HUES64 (cell line): ENCODE results near the gene GSPT1.
A peak's percentile ranks its signal among the peaks of the same experiment; 100 is the strongest.

ENCODE experiments used
- H3K27ac ChIP-seq: 2 replicates; pipeline ENCODE4 v1.7.0; 2013; ENCODE audit warnings: low read depth, low read length, inconsistent platforms
- H3K27me3 ChIP-seq: 2 replicates; pipeline ENCODE4 v1.6.1; 2013; ENCODE audit warnings: mild to moderate bottlenecking, low read length; ENCODE audit not compliant: insufficient read depth
- H3K36me3 ChIP-seq: 2 replicates; pipeline ENCODE4 v1.6.1; 2013; ENCODE audit warnings: mild to moderate bottlenecking, low read length; ENCODE audit not compliant: insufficient read depth
- H3K4me1 ChIP-seq: 2 replicates; pipeline ENCODE4 v1.6.1; 2013; ENCODE audit warnings: mild to moderate bottlenecking, low read length, moderate library complexity; ENCODE audit not compliant: insufficient read depth
- H3K4me3 ChIP-seq: 2 replicates; pipeline ENCODE4 v1.5.1; 2013; ENCODE audit warnings: mild to moderate bottlenecking, low read length, moderate library complexity
- H3K9ac ChIP-seq: 2 replicates; pipeline ENCODE4 v1.6.1; 2013; ENCODE audit warnings: mild to moderate bottlenecking, low read depth, low read length
- H3K9me3 ChIP-seq: 2 replicates; pipeline ENCODE4 v1.6.1; 2013; ENCODE audit warnings: low read depth, low read length; ENCODE audit not compliant: insufficient read depth
- WGBS: fragments of 150-250, 120-280 bp; methylation state at CpG from one replicate; pipeline ENCODE4 v1.1.7; 2013; ENCODE audit warnings: missing lambda C conversion rate; 5-methylcytosine and 5-hydroxymethylcytosine counted together

GSPT1 gene

GRCh38 chr16:11880007-11880406, 35.7 kb downstream of the GSPT1 start:
- H3K36me3 ChIP-seq: peaks cover 89% of the 10 kb centered on the region
- no peaks in the 10 kb centered on the region for H3K4me1 ChIP-seq
- no peaks in the 10 kb centered on the region for H3K9me3 ChIP-seq
- H3K27me3 ChIP-seq: no peaks in the 10 kb centered on the region
- no peak overlapping the region for H3K4me3 ChIP-seq
- no peak overlapping the region for H3K9ac ChIP-seq
- WGBS: 97% methylated on average over 5 of the region's 5 CpGs
- H3K27ac ChIP-seq: no peak overlapping the region

- Histone ChIP-seq H3K9ac (no peak overlapping the region), H3K36me3 (peaks cover 93% of the 10 kb centered on the region), H3K27me3 (no peaks in the 10 kb centered on the region), H3K4me3 (no peak overlapping the region), H3K27ac (no peak overlapping the region), H3K9me3 (no peaks in the 10 kb centered on the region), H3K4me1 (no peaks in the 10 kb centered on the region)
- WGBS: 96% methylated on average over 5 of the region's 5 CpGs
Measured at GRCh38 chr16:11877374-11877773, 38.4 kb downstream of the GSPT1 start.

- no peaks in the 10 kb centered on the region for H3K27me3 ChIP-seq
- H3K27ac ChIP-seq: no peak overlapping the region
- H3K36me3 ChIP-seq: peaks cover 91% of the 10 kb centered on the region
- H3K4me1 ChIP-seq: no peaks in the 10 kb centered on the region
- WGBS: 94% methylated on average over 12 of the region's 12 CpGs
- H3K9me3 ChIP-seq: no peaks in the 10 kb centered on the region
- no peak overlapping the region for H3K9ac ChIP-seq
- no peak overlapping the region for H3K4me3 ChIP-seq
Measured at GRCh38 chr16:11876306-11876705, 39.5 kb downstream of the GSPT1 start.

GRCh38 chr16:11875721-11876120, 40.0 kb downstream of the GSPT1 start:
- Histone ChIP-seq H3K36me3 (peaks cover 89% of the 10 kb centered on the region), H3K27me3 (no peaks in the 10 kb centered on the region), H3K4me1 (no peaks in the 10 kb centered on the region), H3K9me3 (no peaks in the 10 kb centered on the region), H3K9ac (no peak overlapping the region), H3K4me3 (no peak overlapping the region), H3K27ac (no peak overlapping the region)
- WGBS: 92% methylated on average over 5 of the region's 5 CpGs

GRCh38 chr16:11871193-11871592, 44.6 kb downstream of the GSPT1 start:
- no peaks in the 10 kb centered on the region for H3K27me3 ChIP-seq
- WGBS: 65% methylated on average over 7 of the region's 7 CpGs
- no peaks in the 10 kb centered on the region for H3K9me3 ChIP-seq
- H3K4me1 ChIP-seq: no peaks in the 10 kb centered on the region
- peaks cover 75% of the 10 kb centered on the region for H3K36me3 ChIP-seq
- H3K4me3 ChIP-seq: no peak overlapping the region
- H3K9ac ChIP-seq: no peak overlapping the region
- H3K27ac ChIP-seq: no peak overlapping the region

- Histone ChIP-seq H3K9ac (no peak overlapping the region), H3K4me1 (no peaks in the 10 kb centered on the region), H3K27me3 (no peaks in the 10 kb centered on the region), H3K27ac (no peak overlapping the region), H3K4me3 (no peak overlapping the region), H3K9me3 (no peaks in the 10 kb centered on the region), H3K36me3 (peaks cover 67% of the 10 kb centered on the region)
- WGBS: 86% methylated on average over 3 of the region's 3 CpGs
Measured at GRCh38 chr16:11870399-11870798, 45.4 kb downstream of the GSPT1 start.

GRCh38 chr16:11869353-11870228, 46.2 kb downstream of the GSPT1 start:
- Histone ChIP-seq H3K4me1 (no peaks in the 10 kb centered on the region), H3K9ac (no peak overlapping the region), H3K36me3 (peaks cover 60% of the 10 kb centered on the region), H3K27ac (no peak overlapping the region), H3K27me3 (no peaks in the 10 kb centered on the region), H3K4me3 (no peak overlapping the region), H3K9me3 (no peaks in the 10 kb centered on the region)
- WGBS: 96% methylated on average over 8 of the region's 8 CpGs

GRCh38 chr16:11868412-11868980, 47.3 kb downstream of the GSPT1 start:
- WGBS: 90% methylated on average over 2 of the region's 2 CpGs
- Histone ChIP-seq H3K9me3 (no peaks in the 10 kb centered on the region), H3K27me3 (no peaks in the 10 kb centered on the region), H3K27ac (no peak overlapping the region; the same call in 1 of the 2 replicates), H3K9ac (no peak overlapping the region), H3K36me3 (peaks cover 49% of the 10 kb centered on the region), H3K4me3 (no peak overlapping the region), H3K4me1 (no peaks in the 10 kb centered on the region)

- Histone ChIP-seq H3K4me3 (no peak overlapping the region), H3K27me3 (no peaks in the 10 kb centered on the region), H3K27ac (no peak overlapping the region), H3K9me3 (no peaks in the 10 kb centered on the region), H3K36me3 (no peaks in the 10 kb centered on the region), H3K9ac (no peak overlapping the region), H3K4me1 (no peaks in the 10 kb centered on the region)
- 100% methylated on average over 2 of the region's 2 CpGs for WGBS
Measured at GRCh38 chr16:11862489-11862888, 53.3 kb downstream of the GSPT1 start.

GRCh38 chr16:11857161-11857560, 58.6 kb downstream of the GSPT1 start:
- Histone ChIP-seq H3K4me1 (no peaks in the 10 kb centered on the region), H3K9me3 (no peaks in the 10 kb centered on the region), H3K27me3 (no peaks in the 10 kb centered on the region), H3K27ac (no peak overlapping the region), H3K4me3 (no peak overlapping the region), H3K36me3 (no peaks in the 10 kb centered on the region), H3K9ac (no peak overlapping the region)
- 87% methylated on average over 4 of the region's 4 CpGs for WGBS

GRCh38 chr16:11852092-11852809, 63.5 kb downstream of the GSPT1 start:
- H3K4me3 ChIP-seq: peak overlapping the region; percentile 92
- H3K4me1 ChIP-seq: no peaks in the 10 kb centered on the region; the same call in 1 of the 2 replicates
- peaks cover 31% of the 10 kb centered on the region for H3K36me3 ChIP-seq
- H3K27me3 ChIP-seq: no peaks in the 10 kb centered on the region
- no peak overlapping the region for H3K27ac ChIP-seq
- H3K9me3 ChIP-seq: no peaks in the 10 kb centered on the region
- WGBS: 58% methylated on average over 32 of the region's 33 CpGs
- H3K9ac ChIP-seq: peak overlapping the region; percentile 98
